Left lung (tissue), 10 donors: ENCODE results near the gene SMO. TPM values are rescaled to one million over a fixed set of nuclear protein-coding genes. Genes with fewer than 3 reads are reported as not detected.

Experiments used
- ATAC-seq: fragments of 200-7000 bp; cut with Tn5 transposase; one replicate; pipeline ENCODE4 v1.9.1; 2020; ENCODE audit warnings: moderate library complexity
- DNase-seq, 4 donors: peaks; one replicate each; pipeline ENCODE4 v3.0.0-alpha.2; 2013 to 2020
- H3K27ac ChIP-seq, 2 donors: fragments of 200-600 bp; sonication (generic) in 1 of 2; one replicate each; pipeline versions ENCODE4 v1.5.0 to v1.8.0; 2020 to 2021
- H3K27me3 ChIP-seq, 2 donors: fragments of 200-600 bp; sonication (generic) in 1 of 2; one replicate each; pipeline versions ENCODE4 v1.5.0 to v1.8.0; 2020 to 2021
- H3K36me3 ChIP-seq, 2 donors: fragments of 200-600 bp; sonication (generic) in 1 of 2; one replicate each; pipeline versions ENCODE4 v1.5.0 to v1.8.0; 2020 to 2021
- H3K4me1 ChIP-seq, 2 donors: fragments of 200-600 bp; one replicate each; pipeline ENCODE4 v1.8.0; 2021
- H3K4me3 ChIP-seq, 2 donors: fragments of 200-600 bp; sonication (generic) in 1 of 2; one replicate each; pipeline versions ENCODE4 v1.5.0 to v1.8.0; 2020 to 2021; ENCODE audit warnings: mild to moderate bottlenecking in 1 of 2
- H3K9me3 ChIP-seq, 2 donors: fragments of 200-600 bp; sonication (generic) in 1 of 2; one replicate each; pipeline versions ENCODE4 v1.5.0 to v1.8.0; 2020 to 2021
- CTCF ChIP-seq, 2 donors: fragments of 200-600 bp; sonication (generic) in 1 of 2; IDR thresholded peaks; one replicate each; pipeline versions ENCODE4 v1.5.0 to v1.8.0; 2021; ENCODE audit warnings: antibody characterized with exemption in 2 of 2
- intact Hi-C, 2 donors: fragments of 100-400 bp; cut with DNase I; formaldehyde crosslinking; loops; one replicate each; pipeline versions ENCODE4 v1.11.2 to v1.14.2; 2022
- polyA plus RNA-seq, 6 donors: library from polyadenylated mRNA; unstranded; fragments of 120-200 nt; gene quantifications; one replicate each; pipeline ENCODE4 v1.2.1, GENCODE V29; 2013; ENCODE audit not compliant: insufficient read length in 6 of 6
- total RNA-seq, 2 donors: library from RNA; stranded (reverse); fragmentation: NEBNext Ultra II Directional; extraction: Animal tissue kit (Norgen Biotek cat#: 25700); gene quantifications; one replicate each; pipeline ENCODE4 v1.2.1, GENCODE V29; 2021
- donor health status: DM: no; HTN: yes; CAD: no.
- donor health status: DM: no; HTN: no; CAD: no.

Gene SMO
- total and polyA plus RNA-seq, 8 donors, result 5.1 to 74.2 (median 57.8) TPM

GRCh38 chr7:129186749-129187260 is 1.6 kb upstream of the SMO start:
- H3K4me1 ChIP-seq, result peaks cover 0 to 20% of the 10 kb centered on the region in 2 donors
- no peak for TF ChIP-seq CTCF (IDR thresholded peaks at IDR 0.05)
- no peaks in the 10 kb centered on the region for H3K9me3 ChIP-seq
- intact Hi-C loops, result no loop called here
- no peaks in the 10 kb centered on the region for H3K36me3 ChIP-seq
- H3K27ac ChIP-seq, result no peak overlapping the region
- DNase-seq (no peak), ATAC-seq (no peak)
- H3K27me3 ChIP-seq, result peaks cover 22 to 70% of the 10 kb centered on the region in 2 donors
- no peak overlapping the region for H3K4me3 ChIP-seq

- Histone ChIP-seq H3K27me3 (peaks cover 22 to 80% of the 10 kb centered on the region in 2 donors), H3K4me1 (peaks cover 0 to 20% of the 10 kb centered on the region in 2 donors), H3K36me3 (no peaks in the 10 kb centered on the region), H3K27ac (no peak overlapping the region), H3K9me3 (no peaks in the 10 kb centered on the region), H3K4me3 (peak overlapping the region; percentile 48 to 75)
- DNase-seq, result no peak
- intact Hi-C loops, result no loop called here
- no peak for TF ChIP-seq CTCF (IDR thresholded peaks at IDR 0.05)
- ATAC-seq, result no peak
These were observed 607 bp upstream of the SMO start for GRCh38 chr7:129187681-129188371.

GRCh38 chr7:129188892-129189660 is 643 bp downstream of the SMO start:
- ATAC-seq (peak; percentile 51), DNase-seq (peak in 1 of 4 donors; percentile 29)
- H3K27me3 ChIP-seq, result peaks cover 22 to 76% of the 10 kb centered on the region in 2 donors
- peak overlapping the region; percentile 48 to 75 for H3K4me3 ChIP-seq
- H3K9me3 ChIP-seq, result no peaks in the 10 kb centered on the region
- intact Hi-C loops, result no loop called here
- no peak overlapping the region for H3K27ac ChIP-seq
- H3K36me3 ChIP-seq, result no peaks in the 10 kb centered on the region
- no peak for TF ChIP-seq CTCF (IDR thresholded peaks at IDR 0.05)
- H3K4me1 ChIP-seq, result peaks cover 0 to 20% of the 10 kb centered on the region in 2 donors

- no peaks in the 10 kb centered on the region for H3K36me3 ChIP-seq
- intact Hi-C loops, result no loop called here
- DNase-seq (no peak), ATAC-seq (no peak)
- no peak for TF ChIP-seq CTCF (IDR thresholded peaks at IDR 0.05)
- peaks cover 0 to 20% of the 10 kb centered on the region in 2 donors for H3K4me1 ChIP-seq
- H3K9me3 ChIP-seq, result no peaks in the 10 kb centered on the region
- H3K4me3 ChIP-seq, result peak overlapping the region; percentile 48 to 75
- H3K27me3 ChIP-seq, result peaks cover 22 to 71% of the 10 kb centered on the region in 2 donors
- no peak overlapping the region for H3K27ac ChIP-seq
These were observed 1.4 kb downstream of the SMO start for GRCh38 chr7:129189661-129190310.
